HepG2 (cell line): ENCODE results near the gene FHIT. TPM values are rescaled to one million over a fixed set of nuclear protein-coding genes. Genes with fewer than 3 reads are reported as not detected.

Experiments used
- ATAC-seq: fragments of 200-7000 bp; cut with Tn5 transposase; 3 replicates; pipeline ENCODE4 v1.9.1; 2020; ENCODE audit warnings: mild to moderate bottlenecking, moderate library complexity
- BruUV-seq: library from RNA; stranded (reverse); fragments of 400-500 nt; replicated peaks from 2 replicates; lab custom pipeline; 2021; lab: Mats Ljungman, UMichigan
- CTCF ChIA-PET: fragments of 300-600 bp; formaldehyde crosslinking; extraction: SDS; loops from one replicate; lab custom pipeline; 2021; ENCODE audit warnings: low total read pairs, inconsistent platforms, low intra/inter-chr PET ratio; lab: Yijun Ruan, JAX
- POLR2A ChIA-PET: fragments of 350-600 bp; sonication (Branson Sonifier 250); formaldehyde crosslinking; loops from one replicate; lab custom pipeline; 2020; ENCODE audit warnings: antibody characterized with exemption, inconsistent platforms; lab: Yijun Ruan, JAX
- DNase-seq: peaks from one replicate; pipeline ENCODE4 v3.0.0-alpha.2; 2015; ENCODE audit warnings: low spot score
- FAIRE-seq: peaks from 3 replicates; lab custom pipeline; 2011; peaks lifted over from hg19 to GRCh38; lab: Jason Lieb, UNC
- H2AFZ ChIP-seq: one replicate; pipeline ENCODE4 v1.6.1; 2011; ENCODE audit warnings: low read length, inconsistent platforms
- H3K27ac ChIP-seq: fragments of 300-600 bp; 3 replicates; pipeline ENCODE4 v1.8.0; 2011; ENCODE audit warnings: mixed run types, mild to moderate bottlenecking, mixed read lengths, low read length, inconsistent platforms; ENCODE audit not compliant: insufficient read depth; ENCODE audit errors: extremely low read length
- H3K27me3 ChIP-seq, 2 experiments: fragments of 200-600 bp in 1 of 2; 2 replicates in 1 of 2; 3 replicates in 1 of 2; pipeline versions ENCODE4 v1.6.0 to v1.8.0; 2011; ENCODE audit warnings: low read length in 2 of 2, mild to moderate bottlenecking in 2 of 2, moderate library complexity in 2 of 2, inconsistent platforms in 1 of 2; ENCODE audit not compliant: insufficient read depth in 2 of 2, control insufficient read depth in 1 of 2
- H3K36me3 ChIP-seq, 2 experiments: fragments of 200-600 bp in 1 of 2; replicated peaks in 1 of 2; 2 replicates in 1 of 2; 3 replicates in 1 of 2; pipeline versions ENCODE4 v1.5.1 to v1.8.0; 2011; ENCODE audit warnings: low read length in 2 of 2, inconsistent platforms in 1 of 2; ENCODE audit not compliant: insufficient read depth in 2 of 2, control insufficient read depth in 1 of 2
- H3K4me1 ChIP-seq: 2 replicates; pipeline ENCODE4 v1.5.1; 2012; ENCODE audit warnings: low read length, inconsistent platforms; ENCODE audit not compliant: insufficient read depth
- H3K4me2 ChIP-seq: 2 replicates; pipeline ENCODE4 v1.6.0; 2011; ENCODE audit warnings: low read depth, low read length, inconsistent platforms
- H3K4me3 ChIP-seq, 3 experiments: fragments of 200-600 bp in 1 of 3; sonication (generic), shearing (Covaris generic) in 1 of 3; replicated peaks in 1 of 3; 2 replicates each; pipeline ENCODE4 v1.5.1; 2011 to 2016; ENCODE audit warnings: low read length in 3 of 3, inconsistent platforms in 2 of 3, low read depth in 2 of 3, mild to moderate bottlenecking in 2 of 3, control low read depth in 1 of 3, mixed read lengths in 1 of 3; ENCODE audit not compliant: insufficient read depth in 1 of 3
- H3K79me2 ChIP-seq: one replicate; pipeline ENCODE4 v1.6.1; 2011; ENCODE audit warnings: low read length, inconsistent platforms; ENCODE audit not compliant: insufficient read depth
- H3K9ac ChIP-seq: 2 replicates; pipeline ENCODE4 v1.6.0; 2011; ENCODE audit warnings: mild to moderate bottlenecking, low read depth, low read length, inconsistent platforms; ENCODE audit not compliant: insufficient read depth
- H3K9me3 ChIP-seq: 2 replicates; pipeline ENCODE4 v1.5.1; 2012; ENCODE audit warnings: mild to moderate bottlenecking, low read length
- H4K20me1 ChIP-seq: 2 replicates; pipeline ENCODE4 v1.6.0; 2011; ENCODE audit warnings: inconsistent platforms, mild to moderate bottlenecking, low read length, moderate library complexity; ENCODE audit not compliant: insufficient read depth
- DRAP1 ChIP-seq: IDR thresholded peaks from 2 replicates; pipeline ENCODE4 v1.6.1; 2016; ENCODE audit warnings: missing genetic modification reagents, missing compliant biosample characterization
- IRF2 ChIP-seq: IDR thresholded peaks from 2 replicates; pipeline ENCODE4 v1.6.1; 2018; ENCODE audit warnings: missing genetic modification reagents, missing compliant biosample characterization
- PBX2 ChIP-seq: IDR thresholded peaks from 2 replicates; pipeline ENCODE4 v1.6.1; 2016; ENCODE audit warnings: control low read depth
- PITX1 ChIP-seq: sonication (generic); formaldehyde crosslinking; IDR thresholded peaks from 2 replicates; pipeline ENCODE4 v1.5.1; 2020; ENCODE audit warnings: mild to moderate bottlenecking, missing genetic modification reagents
- REXO4 ChIP-seq: sonication (generic); formaldehyde crosslinking; IDR thresholded peaks from 2 replicates; pipeline ENCODE4 v1.8.0; 2022; ENCODE audit warnings: missing genetic modification reagents, mild to moderate bottlenecking, borderline replicate concordance
- SRSF1 ChIP-seq: fragments of 200-400 bp; formaldehyde crosslinking; optimal IDR thresholded peaks from 2 replicates; pipeline ENCODE3; 2017; ENCODE audit warnings: mild to moderate bottlenecking, low read depth, low read length, moderate library complexity
- SRSF9 ChIP-seq: fragments of 200-400 bp; formaldehyde crosslinking; IDR thresholded peaks from 2 replicates; pipeline ENCODE4 v1.6.1; 2018; ENCODE audit warnings: borderline replicate concordance, mild to moderate bottlenecking, low read depth, low read length; ENCODE audit not compliant: insufficient read depth, poor library complexity, severe bottlenecking
- ZEB1 ChIP-seq: IDR thresholded peaks from 2 replicates; pipeline ENCODE4 v1.6.1; 2012; ENCODE audit warnings: mild to moderate bottlenecking, low read depth, inconsistent platforms; ENCODE audit not compliant: insufficient replicate concordance
- ZNF264 ChIP-seq: sonication (generic); formaldehyde crosslinking; IDR thresholded peaks from 2 replicates; pipeline ENCODE4 v1.4.0; 2020; ENCODE audit warnings: missing genetic modification reagents
- ZNF317 ChIP-seq: sonication (generic); formaldehyde crosslinking; IDR thresholded peaks from 2 replicates; pipeline ENCODE4 v1.5.0; 2020; ENCODE audit warnings: mild to moderate bottlenecking, missing genetic modification reagents
- ZNF44 ChIP-seq: sonication (generic); formaldehyde crosslinking; IDR thresholded peaks from 2 replicates; pipeline ENCODE4 v1.5.1; 2020; ENCODE audit warnings: mild to moderate bottlenecking, missing genetic modification reagents
- ZNF496 ChIP-seq: sonication (generic); formaldehyde crosslinking; IDR thresholded peaks from 2 replicates; pipeline ENCODE4 v1.8.1; 2023; ENCODE audit warnings: mild to moderate bottlenecking, moderate library complexity, missing genetic modification reagents; ENCODE audit not compliant: insufficient replicate concordance
- ZNF556 ChIP-seq: sonication (generic); formaldehyde crosslinking; IDR thresholded peaks from 2 replicates; pipeline ENCODE4 v1.4.0; 2020; ENCODE audit warnings: mild to moderate bottlenecking, missing genetic modification reagents, borderline replicate concordance
- ZNF598 ChIP-seq: sonication (generic); formaldehyde crosslinking; IDR thresholded peaks from 2 replicates; pipeline ENCODE4 v1.5.1; 2020; ENCODE audit warnings: mild to moderate bottlenecking, missing genetic modification reagents, borderline replicate concordance
- ZNF615 ChIP-seq: sonication (generic); formaldehyde crosslinking; IDR thresholded peaks from 2 replicates; pipeline ENCODE4 v1.5.0; 2020; ENCODE audit warnings: mild to moderate bottlenecking, missing genetic modification reagents, borderline replicate concordance
- WGBS: methylation state at CpG from one replicate; pipeline ENCODE4 v1.1.6; 2017; ENCODE audit warnings: low lambda C conversion rate; 5-methylcytosine and 5-hydroxymethylcytosine counted together
- in situ Hi-C: cut with HindIII; loops from 2 replicates; pipeline ENCODE4 v1.10.0; 2017; ENCODE audit warnings: low pct_unique_long_range_greater_than_20kb; ENCODE audit not compliant: extremely low pct_ligation_motif_present
- intact Hi-C: fragments of 100-400 bp; cut with micrococcal nuclease; formaldehyde crosslinking; loops from one replicate; pipeline ENCODE4 v1.10.0; 2022; ENCODE audit not compliant: unreplicated experiment
- polyA plus RNA-seq, 8 experiments: library from polyadenylated mRNA; depleted of rRNA in 3 of 8; stranded (reverse) in 7 of 8; unstranded in 1 of 8; fragments of >200 nt; fragmentation: Illumina TruSeq in 4 of 8; extraction: Trizol in 4 of 8; gene quantifications; 2 replicates each; pipeline versions ENCODE4 v1.2.1 to v1.2.3, GENCODE V29; 2011 to 2016; ENCODE audit warnings: low read depth in 4 of 8, missing spikeins in 1 of 8, mixed read lengths in 1 of 8; ENCODE audit not compliant: insufficient read depth in 1 of 8
- total RNA-seq, 5 experiments: library from RNA; depleted of rRNA; stranded (reverse); fragments of >200 nt; fragmentation: Illumina TruSeq; extraction: Trizol; gene quantifications; 2 replicates each; pipeline ENCODE4 v1.2.3, GENCODE V29; 2016; ENCODE audit warnings: low read depth in 1 of 5
- TF ChIP-seq, protein P1 (sequence below): sonication (generic); formaldehyde crosslinking; IDR thresholded peaks from 2 replicates; pipeline ENCODE4 v1.5.1; 2020; ENCODE audit warnings: missing genetic modification reagents, mild to moderate bottlenecking, borderline replicate concordance

The FHIT gene
- total and polyA plus RNA-seq, 2 of the 13 experiments (the other 11 are each of a cell fraction or from before 2014, with no cell fraction given), result 4.0 to 4.6 TPM

GRCh38 chr3:59845386-59845785 is 1405.9 kb downstream of the FHIT start:
- FAIRE-seq, result no peak

DNA sequence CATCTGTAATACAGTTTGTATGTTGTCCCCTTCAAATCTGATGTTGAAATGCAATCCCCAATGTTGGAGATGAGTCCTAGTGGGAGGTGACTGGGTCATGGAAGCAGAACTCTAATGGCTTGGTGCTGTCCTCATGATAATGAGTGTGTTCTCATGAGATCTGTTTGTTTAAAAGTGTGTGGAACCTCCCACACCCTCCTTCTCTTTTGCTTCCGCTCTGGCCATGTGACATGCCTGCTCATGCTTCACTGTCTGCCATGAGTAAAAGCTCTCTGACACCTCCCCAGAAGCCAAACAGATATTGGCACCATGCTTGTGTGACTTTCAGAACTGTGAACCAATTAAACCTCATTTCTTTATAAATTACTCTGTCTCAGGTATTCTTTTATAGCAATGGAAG is 1407.4 kb downstream of the FHIT start:
- Histone ChIP-seq H3K27ac (no peak overlapping the region), H3K27me3 (no peaks in the 10 kb centered on the region; a peak in 1 of 5 replicates), H4K20me1 (no peaks in the 10 kb centered on the region), H3K9me3 (no peaks in the 10 kb centered on the region), H3K79me2 (no peaks in the 10 kb centered on the region), H3K9ac (no peak overlapping the region), H3K4me1 (no peaks in the 10 kb centered on the region), H3K4me3 (no peak overlapping the region), H3K4me2 (no peak overlapping the region), H3K36me3 (no peaks in the 10 kb centered on the region), H2AFZ (no peak overlapping the region)
- intact Hi-C loops, result no loop called here
- in situ Hi-C loops, result no loop called here
- DNase-seq (no peak), FAIRE-seq (no peak), ATAC-seq (no peak)
- POLR2A ChIA-PET, result no interaction called here
- CTCF ChIA-PET, result no interaction called here
- WGBS, result 38% methylated on average over 1 of the region's 1 CpG
- BruUV-seq, result no TSS peak
- TF ChIP-seq ZNF598 (CRISPR knock-in tag), result no peak
- TF ChIP-seq ZNF556, result no peak
- no peak for TF ChIP-seq PBX2 (CRISPR knock-in tag)
- no peak for TF ChIP-seq ZNF44 (CRISPR knock-in tag)
- no peak for TF ChIP-seq IRF2 (CRISPR knock-in tag)
- no peak for TF ChIP-seq DRAP1 (CRISPR knock-in tag)
- TF ChIP-seq ZNF317 (CRISPR knock-in tag), result no peak
- TF ChIP-seq, protein P1, sequence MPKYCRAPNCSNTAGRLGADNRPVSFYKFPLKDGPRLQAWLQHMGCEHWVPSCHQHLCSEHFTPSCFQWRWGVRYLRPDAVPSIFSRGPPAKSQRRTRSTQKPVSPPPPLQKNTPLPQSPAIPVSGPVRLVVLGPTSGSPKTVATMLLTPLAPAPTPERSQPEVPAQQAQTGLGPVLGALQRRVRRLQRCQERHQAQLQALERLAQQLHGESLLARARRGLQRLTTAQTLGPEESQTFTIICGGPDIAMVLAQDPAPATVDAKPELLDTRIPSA (CRISPR knock-in tag), result no peak
- TF ChIP-seq REXO4 (CRISPR knock-in tag), result no peak
- TF ChIP-seq SRSF9, result no peak
- TF ChIP-seq ZEB1, result no peak

More at GRCh38 chr3:59845386-59845785, 1405.9 kb downstream of the FHIT start:
- in situ Hi-C loops, result no loop called here
- Histone ChIP-seq H3K27ac (no peak overlapping the region), H3K4me3 (no peak overlapping the region), H3K9me3 (no peaks in the 10 kb centered on the region), H3K4me1 (no peaks in the 10 kb centered on the region), H3K9ac (no peak overlapping the region), H3K4me2 (no peak overlapping the region), H2AFZ (no peak overlapping the region), H3K27me3 (no peaks in the 10 kb centered on the region; a peak in 1 of 5 replicates), H3K36me3 (no peaks in the 10 kb centered on the region), H4K20me1 (no peaks in the 10 kb centered on the region), H3K79me2 (no peaks in the 10 kb centered on the region)
- TF ChIP-seq ZNF496 (CRISPR knock-in tag), result no peak
- no peak for TF ChIP-seq ZNF264 (CRISPR knock-in tag)
- TF ChIP-seq PITX1 (CRISPR knock-in tag), result no peak
- TF ChIP-seq ZNF615 (CRISPR knock-in tag), result no peak
- no peak for TF ChIP-seq SRSF1
- DNase-seq (no peak), ATAC-seq (no peak)
- ChIA-PET POLR2A (no interaction called here), CTCF (no interaction called here)
- WGBS, result 0% methylated on average over 1 of the region's 1 CpG
- intact Hi-C loops, result no loop called here
- no TSS peak for BruUV-seq
